A549 (cell line): ENCODE results near the gene CD84.

Source experiments
- CTCF ChIP-seq: fragments of >200 bp; sonication (Bioruptor Twin); formaldehyde crosslinking; IDR thresholded peaks from 3 replicates; pipeline ENCODE4 v1.5.1; 2016
- EHMT2 ChIP-seq: fragments of 200-600 bp; sonication (generic); IDR thresholded peaks from 2 replicates; pipeline ENCODE4 v1.6.1; 2016; ENCODE audit warnings: antibody characterized with exemption, low read depth, mild to moderate bottlenecking, moderate library complexity
- ESRRA ChIP-seq: fragments of 150-350 bp; IDR thresholded peaks from 2 replicates; pipeline ENCODE4 v1.6.1; 2014; ENCODE audit warnings: mild to moderate bottlenecking, low read length, borderline replicate concordance
- FOSL2 ChIP-seq, 2 experiments: fragments of 450-650 bp in 1 of 2; fragments of >200 bp in 1 of 2; sonication (Bioruptor Twin) in 1 of 2; formaldehyde crosslinking; IDR thresholded peaks; 2 replicates each; pipeline versions ENCODE4 v1.5.0 to v1.6.1; 2016 to 2020; ENCODE audit warnings: mild to moderate bottlenecking in 1 of 2, moderate library complexity in 1 of 2
- HDAC2 ChIP-seq: fragments of 200-600 bp; sonication (generic); IDR thresholded peaks from 2 replicates; pipeline ENCODE4 v1.6.1; 2016
- HOXA7 ChIP-seq: fragments of 250-450 bp; sonication (Bioruptor Pico); IDR thresholded peaks from 2 replicates; pipeline ENCODE4 v1.5.0; 2020; ENCODE audit warnings: mild to moderate bottlenecking, moderate library complexity
- JUNB ChIP-seq: fragments of >200 bp; sonication (Bioruptor Twin); formaldehyde crosslinking; IDR thresholded peaks from 2 replicates; pipeline ENCODE4 v1.6.1; 2016
- MAFK ChIP-seq: fragments of 450-650 bp; IDR thresholded peaks from 2 replicates; pipeline ENCODE4 v1.6.1; 2014; ENCODE audit not compliant: partially characterized antibody
- MYC ChIP-seq: IDR thresholded peaks from 2 replicates; pipeline ENCODE4 v1.6.1; 2012; ENCODE audit warnings: mild to moderate bottlenecking, inconsistent platforms, low read length, improper control_type of control experiment, borderline replicate concordance
- PBX3 ChIP-seq: IDR thresholded peaks from 2 replicates; pipeline ENCODE4 v1.6.1; 2012
- POLR2A ChIP-seq: IDR thresholded peaks from 2 replicates; pipeline ENCODE4 v1.6.1; 2012; ENCODE audit warnings: mild to moderate bottlenecking, low read length
- RAD21 ChIP-seq, 2 experiments: fragments of >200 bp in 1 of 2; sonication (Bioruptor Twin) in 1 of 2; formaldehyde crosslinking in 1 of 2; IDR thresholded peaks in 1 of 2; conservative IDR thresholded peaks in 1 of 2; 2 replicates in 1 of 2; 3 replicates in 1 of 2; pipeline ENCODE4 v1.6.1; 2012 to 2018; ENCODE audit warnings: inconsistent platforms in 1 of 2
- SMC3 ChIP-seq: fragments of >200 bp; sonication (Bioruptor Twin); formaldehyde crosslinking; IDR thresholded peaks from 3 replicates; pipeline ENCODE4 v1.6.1; 2018; ENCODE audit warnings: inconsistent platforms

- TF ChIP-seq CTCF (no peak), FOSL2 (IDR thresholded peaks at IDR 0.05) (no peak), FOSL2 (CRISPR knock-in tag; IDR thresholded peaks at IDR 0.05) (no peak), ESRRA (no peak), SMC3 (no peak), MYC (no peak), JUNB (no peak), EHMT2 (no peak), HOXA7 (CRISPR knock-in tag) (no peak), MAFK (no peak), HDAC2 (no peak), POLR2A (no peak), PBX3 (no peak), RAD21 (conservative IDR thresholded peaks at IDR 0.05 in 1 of 2, IDR thresholded peaks at IDR 0.05 in 1 of 2) (no peak)
These were observed 1.6 kb downstream of the CD84 start for GRCh38 chr1:160577671-160578070.
